ENCODE measurements around the gene INTS11. TPM values are rescaled to one million over a fixed set of nuclear protein-coding genes. Genes with fewer than 3 reads are reported as not detected.

The INTS11 gene
- total and polyA plus RNA-seq, 2 of the 8 experiments (the other 6 are each of a cell fraction or from before 2014, with no cell fraction given) = 113 to 243 TPM

DNA sequence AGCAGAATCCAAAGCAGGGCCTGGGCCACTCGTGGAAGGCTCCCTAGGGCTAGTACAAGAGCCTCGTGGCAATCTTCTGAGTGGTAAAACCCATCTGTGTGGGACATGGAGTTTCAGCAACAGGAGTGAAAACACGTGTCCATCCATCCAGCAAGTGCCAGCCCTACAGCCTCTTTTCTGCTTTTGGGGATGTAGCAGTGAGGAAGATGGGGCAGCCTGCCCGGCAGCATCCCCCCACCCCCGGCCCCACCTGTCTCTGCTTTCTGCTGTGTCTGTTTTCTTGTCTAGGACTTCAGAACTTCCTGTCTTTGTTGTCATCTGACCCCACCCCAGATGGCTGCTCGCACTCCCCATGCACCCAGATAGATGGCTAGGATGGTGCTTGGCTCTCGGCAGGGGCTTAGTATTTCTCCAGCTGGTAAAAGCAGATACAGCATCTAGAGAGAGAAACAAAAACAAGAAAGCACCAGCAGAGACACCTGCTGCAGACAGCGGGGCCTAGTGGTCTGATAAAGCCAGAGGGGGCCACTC is 1.7 kb upstream of the INTS11 start:
- H3K18ac ChIP-seq (ENCODE audit: extremely low read depth, low read length) = no peak overlapping the region
- H4K20me1 ChIP-seq (replicated peaks in 1 of 2; ENCODE audit: control insufficient read depth in 1 of 2, insufficient read depth in 2 of 2, low read length in 2 of 2) = peaks cover 14 to 31% of the 10 kb centered on the region in 2 experiments
- H2BK15ac ChIP-seq (ENCODE audit: low read length) = no peak overlapping the region
- H4K91ac ChIP-seq (replicated peaks; ENCODE audit: insufficient read length, low read length) = no peak overlapping the region
- H3K27ac ChIP-seq (ENCODE audit: low read depth, low read length) = no peak overlapping the region
- peaks cover 0 to 3% (median 0%) of the 10 kb centered on the region in 4 experiments; a peak in 2 of 8 replicates for H3K36me3 ChIP-seq (ENCODE audit: control insufficient read depth in 2 of 4, insufficient read depth in 4 of 4, low read length in 3 of 4)
- DNase-seq (ENCODE audit: low read depth in 1 of 2, low spot score in 2 of 2) (no peak), FAIRE-seq (no peak)
- H3K9ac ChIP-seq (replicated peaks in 1 of 4; ENCODE audit: extremely low read depth in 1 of 4, low read depth in 3 of 4, low read length in 3 of 4) = no peak overlapping the region
- H3K4me1 ChIP-seq (replicated peaks in 1 of 4; ENCODE audit: control insufficient read depth in 3 of 4, insufficient read depth in 4 of 4, low read length in 3 of 4) = peaks cover 0 to 13% (median 3%) of the 10 kb centered on the region in 4 experiments; a peak in 5 of 7 replicates
- H3K23ac ChIP-seq (ENCODE audit: insufficient read length) = no peak overlapping the region
- H3K4me2 ChIP-seq (ENCODE audit: insufficient read depth in 1 of 2, low read depth in 2 of 2, low read length in 2 of 2) = no peak overlapping the region; a peak in 1 of 4 replicates
- no peaks in the 10 kb centered on the region; a peak in 1 of 7 replicates for H3K27me3 ChIP-seq (replicated peaks in 1 of 4; ENCODE audit: control insufficient read depth in 3 of 4, extremely low read depth in 1 of 4, insufficient read depth in 3 of 4, low read length in 3 of 4)
- no peak overlapping the region for H3K14ac ChIP-seq (ENCODE audit: insufficient read length)
- H2AK5ac ChIP-seq (ENCODE audit: low read depth, low read length) = no peak overlapping the region
- no peak for TF ChIP-seq HDAC6 (IDR thresholded peaks at IDR 0.05; ENCODE audit: low read depth, low read length)
- no peak for TF ChIP-seq TAF1 (IDR thresholded peaks at IDR 0.05; ENCODE audit: low read depth, low read length)
- H3K9me3 ChIP-seq (ENCODE audit: insufficient read depth in 2 of 2, low read depth in 1 of 2, low read length in 1 of 2) = peaks cover 0 to 6% of the 10 kb centered on the region in 2 experiments; a peak in 2 of 4 replicates
- no peak overlapping the region for H4K5ac ChIP-seq (ENCODE audit: insufficient read length, low read depth, low read length)
- no peak overlapping the region for H2BK5ac ChIP-seq (ENCODE audit: low read depth, low read length)
- H2BK120ac ChIP-seq (replicated peaks; ENCODE audit: low read depth, low read length) = no peak overlapping the region
- H2BK12ac ChIP-seq (ENCODE audit: low read depth, low read length) = no peak overlapping the region
- peaks cover 9 to 35% of the 10 kb centered on the region in 2 experiments; a peak in 3 of 4 replicates for H3K79me2 ChIP-seq (ENCODE audit: control insufficient read depth in 1 of 2, insufficient read depth in 2 of 2, low read length in 2 of 2)
- ChIA-PET POLR2A (ENCODE audit: partially characterized antibody) (interaction anchor here (1.2 to 3.4 kb wide), 8 partner anchors 10 to 115 kb away, joined by 3 to 27 read pairs (median 4); no protein-coding TSS in a partner anchor), CTCF (ENCODE audit: partially characterized antibody) (interaction anchor here (0.5 to 1.6 kb wide), 3 partner anchors 17 to 886 kb away, joined by 3 read pairs; partner anchors contain the start of gene DVL1)
- peaks cover 9% of the 10 kb centered on the region for H3K23me2 ChIP-seq (ENCODE audit: low read depth, low read length)
- no peak overlapping the region for H3K56ac ChIP-seq (replicated peaks; ENCODE audit: insufficient read length, low read depth, low read length)
- no peak overlapping the region for H2AFZ ChIP-seq (ENCODE audit: low read length)
- no peak overlapping the region; the same call in 1 of the 2 replicates for H4K8ac ChIP-seq (ENCODE audit: extremely low read depth, insufficient read depth, low read length)
- no peak overlapping the region for H3K4me3 ChIP-seq (ENCODE audit: extremely low read depth in 1 of 4, insufficient read depth in 2 of 4, low read depth in 3 of 4, low read length in 4 of 4)
- H3K79me1 ChIP-seq (ENCODE audit: low read depth, low read length) = peaks cover 26% of the 10 kb centered on the region
- H2BK20ac ChIP-seq (ENCODE audit: low read length) = no peak overlapping the region
- WGBS, 2 experiments (ENCODE audit: extremely low coverage in 1 of 2, insufficient coverage in 1 of 2, insufficient read length in 1 of 2, insufficient replicate concordance in 2 of 2, low coverage in 1 of 2, low lambda C conversion rate in 2 of 2, missing lambda C conversion rate in 1 of 2) = 87% methylated on average over 6 of the region's 8 CpGs; no CpG with 5 or more reads in 1 of the 2 experiments
- H3K4ac ChIP-seq (replicated peaks; ENCODE audit: insufficient read length, low read depth, low read length) = no peak overlapping the region

Data from H1 (cell line).